Hepatocyte (in vitro differentiated cells): ENCODE measurements around the gene RAPGEF6.

Experiments
- EZH2 ChIP-seq: fragments of 200-600 bp; sonication (generic); IDR thresholded peaks from 2 replicates; pipeline ENCODE4 v1.6.1; 2016; ENCODE audit warnings: antibody characterized with exemption, mild to moderate bottlenecking, borderline replicate concordance
- TF ChIP-seq, protein P1 (sequence below): fragments of 200-600 bp; sonication (generic); IDR thresholded peaks from 2 replicates; pipeline ENCODE4 v1.5.1; 2016; ENCODE audit warnings: antibody characterized with exemption, mild to moderate bottlenecking; ENCODE audit not compliant: poor library complexity

DNA sequence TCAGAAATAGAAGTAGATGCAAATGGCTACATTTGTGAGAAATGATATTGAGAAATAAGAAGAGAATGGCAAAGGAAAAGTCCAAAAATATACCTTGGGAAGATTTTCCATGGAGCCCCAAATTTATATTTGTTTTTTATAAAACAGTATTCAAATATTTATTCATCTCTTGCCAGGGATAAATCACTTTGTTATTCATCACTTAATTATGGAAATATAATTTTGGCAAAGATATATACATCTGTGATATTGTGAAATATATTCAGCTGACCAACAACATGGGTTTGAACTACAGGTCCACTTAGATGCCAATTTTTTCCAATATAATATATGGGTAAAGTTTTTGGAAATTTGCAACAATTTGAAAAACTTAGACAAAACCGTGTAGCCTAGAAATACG is 19.7 kb upstream of the RAPGEF6 start:
- no peak for TF ChIP-seq EZH2
- TF ChIP-seq, protein P1, sequence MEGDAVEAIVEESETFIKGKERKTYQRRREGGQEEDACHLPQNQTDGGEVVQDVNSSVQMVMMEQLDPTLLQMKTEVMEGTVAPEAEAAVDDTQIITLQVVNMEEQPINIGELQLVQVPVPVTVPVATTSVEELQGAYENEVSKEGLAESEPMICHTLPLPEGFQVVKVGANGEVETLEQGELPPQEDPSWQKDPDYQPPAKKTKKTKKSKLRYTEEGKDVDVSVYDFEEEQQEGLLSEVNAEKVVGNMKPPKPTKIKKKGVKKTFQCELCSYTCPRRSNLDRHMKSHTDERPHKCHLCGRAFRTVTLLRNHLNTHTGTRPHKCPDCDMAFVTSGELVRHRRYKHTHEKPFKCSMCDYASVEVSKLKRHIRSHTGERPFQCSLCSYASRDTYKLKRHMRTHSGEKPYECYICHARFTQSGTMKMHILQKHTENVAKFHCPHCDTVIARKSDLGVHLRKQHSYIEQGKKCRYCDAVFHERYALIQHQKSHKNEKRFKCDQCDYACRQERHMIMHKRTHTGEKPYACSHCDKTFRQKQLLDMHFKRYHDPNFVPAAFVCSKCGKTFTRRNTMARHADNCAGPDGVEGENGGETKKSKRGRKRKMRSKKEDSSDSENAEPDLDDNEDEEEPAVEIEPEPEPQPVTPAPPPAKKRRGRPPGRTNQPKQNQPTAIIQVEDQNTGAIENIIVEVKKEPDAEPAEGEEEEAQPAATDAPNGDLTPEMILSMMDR, result no peak
